Right forelimb (tissue), 1 donor: ENCODE measurements around the gene MTR.
"Not testable (repeated sequence)": the region's sequence is repeated elsewhere in the genome, so short reads cannot be mapped to it uniquely, and the experiment has no call there.

Experiments used
- DNase-seq: peaks from one replicate; pipeline ENCODE4 v3.0.0-alpha.2; 2018

The MTR gene

GRCh38 chr1:236835491-236835890 lies 40.4 kb downstream of the MTR start:
- DNase-seq: no peak

DNA sequence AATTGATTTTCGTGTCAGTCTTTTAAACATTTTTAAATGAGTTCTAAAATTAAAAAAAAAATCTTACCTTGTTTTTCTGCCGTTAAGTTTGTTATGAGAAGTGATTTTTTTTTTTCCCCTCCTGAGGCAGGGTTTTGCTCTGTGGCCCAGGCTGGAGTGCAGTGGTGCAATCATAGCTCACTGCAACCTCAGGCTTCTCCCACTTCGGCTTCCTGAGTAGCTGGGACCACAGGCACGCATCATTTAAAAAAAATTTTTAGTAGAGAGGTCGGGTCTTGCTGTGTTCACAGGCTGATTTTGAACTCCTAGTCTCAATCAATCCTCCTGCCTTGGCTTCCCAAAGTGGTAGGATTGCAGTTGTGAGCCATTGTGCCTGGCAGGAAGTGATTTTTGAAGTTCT lies 41.1 kb downstream of the MTR start:
- no peak for DNase-seq

DNA sequence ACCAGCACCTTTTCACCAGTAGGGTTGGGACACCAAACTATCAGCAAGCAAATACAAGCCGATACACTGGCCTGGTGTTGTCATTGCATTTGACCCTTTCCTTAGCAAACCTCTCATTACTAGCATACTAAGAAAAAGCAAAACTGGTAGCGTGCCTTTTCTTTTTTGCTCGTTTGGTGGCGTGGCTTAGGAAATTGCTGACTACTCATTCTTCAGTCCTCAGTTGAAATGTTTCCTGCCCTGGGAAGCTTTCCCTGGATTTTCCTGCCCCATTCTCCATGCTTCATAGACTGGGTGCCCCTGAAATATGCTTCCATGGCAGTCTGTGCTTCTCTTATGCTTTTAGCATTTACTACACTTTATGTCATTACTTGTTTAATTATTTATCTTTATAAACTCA lies 42.0 kb downstream of the MTR start:
- DNase-seq: no peak

GRCh38 chr1:236837897-236838296 lies 42.8 kb downstream of the MTR start:
- DNase-seq: no peak

DNA sequence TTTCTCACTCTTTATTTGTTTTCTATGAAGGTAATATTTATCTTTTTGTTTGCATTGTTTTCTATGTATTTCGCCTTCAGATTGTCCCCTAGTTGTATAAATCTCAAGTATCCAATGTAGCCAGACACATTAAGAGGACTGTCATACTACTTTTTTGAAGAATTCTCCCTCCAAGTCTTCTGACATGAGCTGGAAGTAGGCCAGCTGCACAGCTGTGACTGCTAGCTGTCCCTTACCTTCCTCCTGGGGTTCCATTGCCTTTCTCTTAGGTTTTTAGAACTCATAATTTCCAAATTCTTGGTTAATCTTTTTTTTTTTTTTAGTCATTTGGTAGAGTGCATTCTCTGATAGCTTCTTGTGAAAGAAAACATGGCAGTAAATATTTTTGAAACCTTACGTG lies 46.2 kb downstream of the MTR start:
- DNase-seq: no peak

- no peak for DNase-seq
These were observed 49.6 kb downstream of the MTR start for GRCh38 chr1:236844499-236845271.

- no peak for DNase-seq
These were observed 50.7 kb downstream of the MTR start for GRCh38 chr1:236845830-236846229.

DNA sequence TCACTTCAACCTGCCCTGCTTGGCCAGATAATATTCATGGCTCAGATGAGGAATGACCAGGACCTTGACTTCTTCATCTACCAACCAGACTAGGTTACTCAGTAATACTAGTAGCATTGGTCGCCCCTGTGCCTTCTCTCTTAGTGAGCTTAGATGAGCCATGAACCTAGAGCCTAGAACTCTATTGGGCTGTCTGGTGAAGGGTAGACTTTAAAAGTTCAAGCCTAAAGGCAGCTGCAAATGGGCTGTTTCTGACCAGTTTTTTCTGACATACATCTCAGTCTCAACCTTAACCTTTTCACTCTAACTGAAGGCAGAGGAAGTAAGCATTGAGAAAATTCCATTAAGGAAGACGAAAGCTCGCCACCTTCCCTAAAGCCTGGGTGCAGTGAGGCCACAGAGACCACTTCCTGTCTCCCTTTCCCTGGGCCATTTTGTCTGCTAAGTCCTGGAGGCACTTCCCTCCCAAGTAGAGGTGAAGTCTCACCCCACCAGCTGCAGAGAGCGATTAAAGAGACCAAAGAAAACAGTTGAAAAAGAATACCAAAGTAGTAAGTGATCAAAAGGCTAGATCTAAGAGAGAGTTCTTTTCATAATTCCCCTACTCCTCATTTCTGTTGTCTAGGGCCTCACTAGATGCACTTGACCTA lies 53.3 kb downstream of the MTR start:
- no peak for DNase-seq

- DNase-seq: no peak
These were observed 55.2 kb downstream of the MTR start for GRCh38 chr1:236850077-236850979.

GRCh38 chr1:236851871-236852270 lies 56.8 kb downstream of the MTR start:
- DNase-seq: no peak

GRCh38 chr1:236853921-236854604 lies 59.0 kb downstream of the MTR start:
- DNase-seq: no peak

DNA sequence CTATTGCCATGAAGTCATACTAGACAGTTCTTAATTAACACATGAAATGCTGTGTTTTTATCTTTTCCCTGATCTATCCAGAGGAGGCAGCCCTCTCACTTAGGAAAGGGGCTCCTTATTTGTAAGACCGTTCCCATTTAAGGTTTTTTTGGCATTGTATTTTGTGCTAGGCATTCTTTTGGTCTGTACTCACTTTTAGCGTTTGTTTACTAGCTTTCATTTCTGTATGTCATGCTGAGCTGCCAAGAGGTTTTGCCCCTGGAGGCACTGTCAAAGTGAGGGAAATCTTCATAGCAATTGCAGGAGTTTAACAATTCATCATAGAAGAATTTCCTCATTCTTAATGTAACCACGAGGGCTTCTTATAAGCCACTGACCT lies 59.5 kb downstream of the MTR start:
- DNase-seq: no peak

DNA sequence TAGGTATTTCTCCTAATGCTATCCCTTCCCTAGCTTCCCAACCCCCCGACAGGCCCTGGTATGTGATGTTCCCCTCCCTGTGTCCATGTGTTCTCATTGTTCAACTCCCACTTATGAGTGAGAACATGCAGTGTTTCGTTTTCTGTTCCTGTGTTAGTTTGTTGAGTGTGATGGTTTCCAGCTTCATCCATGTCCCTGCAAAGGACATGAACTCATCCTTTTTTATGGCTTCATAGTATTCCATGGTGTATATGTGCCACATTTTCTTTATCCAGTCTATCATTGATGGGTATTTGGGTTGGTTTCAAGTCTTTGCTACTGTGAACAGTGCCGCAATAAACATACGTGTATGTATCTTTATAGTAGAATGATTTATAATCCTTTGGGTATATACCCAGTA lies 61.6 kb downstream of the MTR start:
- DNase-seq: not testable (repeated sequence)

DNA sequence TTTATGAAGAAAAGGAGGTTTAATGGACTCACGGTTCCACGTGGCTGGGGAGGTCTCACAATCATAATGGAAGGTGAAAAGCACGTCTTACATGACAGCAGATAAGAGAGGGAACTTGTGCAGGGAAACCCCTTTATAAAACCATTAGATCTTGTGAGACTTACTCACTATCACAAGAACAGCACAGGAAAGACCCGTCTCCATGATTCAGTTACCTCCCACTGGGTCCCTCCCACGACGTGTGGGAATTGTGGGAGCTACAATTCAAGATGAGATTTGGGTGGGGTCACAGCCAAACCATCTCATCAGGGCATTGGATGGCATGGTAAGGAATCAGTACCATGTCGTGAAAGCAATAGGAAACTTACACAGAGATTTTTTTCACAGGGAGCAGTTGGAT lies 63.1 kb downstream of the MTR start:
- no peak for DNase-seq

DNA sequence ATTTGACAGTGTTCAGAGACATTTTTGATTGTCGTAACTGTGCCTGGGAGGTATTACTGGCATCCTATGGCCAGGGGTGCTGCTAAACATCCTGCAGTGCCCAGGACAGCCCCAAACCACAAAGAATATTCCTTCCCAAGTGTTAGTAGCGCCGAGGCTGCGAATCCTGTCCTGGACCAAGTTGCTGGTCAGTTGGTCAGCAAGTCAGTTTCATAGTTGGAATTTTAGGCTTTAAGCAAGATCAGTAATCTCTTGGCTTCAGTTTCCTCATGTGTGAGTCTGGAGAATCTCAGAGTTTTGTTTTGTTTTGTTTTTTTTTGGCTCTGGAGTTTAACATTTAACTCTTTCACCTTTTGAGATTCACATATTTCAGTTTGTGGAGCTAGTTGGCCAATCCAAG lies 65.0 kb downstream of the MTR start:
- DNase-seq: no peak

DNA sequence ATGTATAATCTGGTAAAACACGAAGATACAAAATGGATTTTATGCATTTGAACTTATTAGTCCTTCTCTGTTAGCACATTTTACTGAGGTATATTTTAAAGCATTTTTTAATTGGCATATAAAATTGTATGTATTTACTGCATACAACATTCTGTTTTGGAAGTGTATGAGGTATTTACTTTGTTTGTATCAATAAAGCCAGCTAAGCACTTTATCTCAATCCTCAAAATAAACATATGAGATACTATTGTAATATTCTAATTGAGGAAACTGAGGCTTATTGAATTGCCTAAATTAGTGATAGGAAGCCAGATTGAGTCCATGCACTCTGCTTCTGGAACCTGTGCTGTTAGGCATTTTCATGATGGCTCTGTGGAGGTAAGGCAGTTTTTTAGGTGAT lies 65.6 kb downstream of the MTR start:
- DNase-seq: no peak

GRCh38 chr1:236861560-236862218 lies 66.6 kb downstream of the MTR start:
- no peak for DNase-seq

GRCh38 chr1:236862219-236862591 lies 67.1 kb downstream of the MTR start:
- DNase-seq: no peak

- DNase-seq: no peak
These were observed 67.6 kb downstream of the MTR start for GRCh38 chr1:236862615-236863211.

DNA sequence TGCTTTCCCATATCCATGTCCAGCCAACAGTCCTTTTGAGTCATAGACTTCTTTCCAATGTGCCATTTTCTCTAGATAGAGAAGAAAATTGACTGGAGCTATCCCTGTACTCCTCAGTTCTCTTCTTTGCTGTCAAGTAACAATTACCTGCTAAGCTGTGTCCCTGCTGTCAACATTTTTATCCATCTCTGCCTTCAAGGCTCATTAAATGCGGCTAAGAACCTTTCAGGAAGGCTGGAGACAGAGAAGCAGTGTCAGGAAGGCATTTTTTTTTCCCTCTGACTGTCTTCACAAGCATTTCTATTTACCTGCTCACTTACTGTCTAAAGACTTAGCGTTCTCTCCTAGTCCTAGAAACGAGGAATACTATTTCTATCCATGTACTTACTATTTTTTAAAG lies 69.1 kb downstream of the MTR start:
- no peak for DNase-seq

- DNase-seq: no peak
These were observed 70.1 kb downstream of the MTR start for GRCh38 chr1:236864996-236865817.
